HG02759 (cell line): ENCODE data around the gene ZFP1.

Experiments
- ATAC-seq: cut with Tn5 transposase; IDR thresholded peaks from one replicate; pipeline ENCODE4 v1.9.1; 2021; ENCODE audit warnings: mild to moderate bottlenecking, moderate library complexity; ENCODE audit not compliant: unreplicated experiment

Gene ZFP1

GRCh38 chr16:75148311-75149195 is at the start of gene ZFP1:
Gene ZFP1 (plus strand): TSS chr16:75148524. CDS start chr16:75152952, 4,428 bp downstream.
- ATAC-seq = peak; percentile 84

GRCh38 chr16:75099075-75099667 is 49.2 kb upstream of the ZFP1 start:
- ATAC-seq = no peak

- ATAC-seq = peak; percentile 61
Observed at GRCh38 chr16:75099738-75100602, 48.4 kb upstream of the ZFP1 start.

- ATAC-seq = no peak
Observed at GRCh38 chr16:75100603-75100990, 47.7 kb upstream of the ZFP1 start.

GRCh38 chr16:75101635-75102034 is 46.7 kb upstream of the ZFP1 start:
- ATAC-seq = no peak

GRCh38 chr16:75102595-75102994 is 45.7 kb upstream of the ZFP1 start:
- no peak for ATAC-seq

GRCh38 chr16:75103994-75104393 is 44.3 kb upstream of the ZFP1 start:
- no peak for ATAC-seq

GRCh38 chr16:75104836-75105235 is 43.5 kb upstream of the ZFP1 start:
- no peak for ATAC-seq

GRCh38 chr16:75105306-75106061 is 42.8 kb upstream of the ZFP1 start:
- ATAC-seq = no peak

GRCh38 chr16:75106351-75107274 is 41.7 kb upstream of the ZFP1 start:
- ATAC-seq = no peak

GRCh38 chr16:75107505-75107904 is 40.8 kb upstream of the ZFP1 start:
- no peak for ATAC-seq

- peak; percentile 40 for ATAC-seq
Observed at GRCh38 chr16:75108792-75109731, 39.3 kb upstream of the ZFP1 start.

GRCh38 chr16:75109732-75110243 is 38.5 kb upstream of the ZFP1 start:
- no peak for ATAC-seq

GRCh38 chr16:75110637-75111513 is 37.4 kb upstream of the ZFP1 start:
- peak; percentile 71 for ATAC-seq

GRCh38 chr16:75111514-75111940 is 36.8 kb upstream of the ZFP1 start:
- ATAC-seq = peak; percentile 17

- no peak for ATAC-seq
Observed at GRCh38 chr16:75111961-75112733, 36.2 kb upstream of the ZFP1 start.
